Erythroblast (primary cell): Measurements from ENCODE around the gene DICER1.

Experiments
- GATA1 ChIP-seq: IDR thresholded peaks from 2 replicates; pipeline ENCODE4 v1.6.1; 2011; ENCODE audit warnings: low read depth, mild to moderate bottlenecking, control low read depth, low read length, moderate library complexity
- POLR2A ChIP-seq: IDR thresholded peaks from 2 replicates; pipeline ENCODE4 v1.6.1; 2011; ENCODE audit warnings: mild to moderate bottlenecking, low read length

GRCh38 chr14:95038521-95039250 is 118.6 kb downstream of the DICER1 start:
- TF ChIP-seq POLR2A = no peak
- TF ChIP-seq GATA1 = no peak
